Esophagus squamous epithelium (tissue), 4 donors: ENCODE results near the gene CDKN2B-AS1.

Experiments used
- CTCF ChIP-seq, 6 experiments: fragments of 450-650 bp in 4 of 6; fragments of 200-600 bp in 2 of 6; sonication (generic) in 2 of 6; IDR thresholded peaks; one replicate each; pipeline ENCODE4 v1.5.1; 2016 to 2019; ENCODE audit warnings: antibody characterized with exemption in 6 of 6, mild to moderate bottlenecking in 4 of 6, moderate library complexity in 4 of 6
- POLR2A ChIP-seq, 4 donors: fragments of 450-650 bp; IDR thresholded peaks; one replicate each; pipeline ENCODE4 v1.6.1; 2017; ENCODE audit warnings: antibody characterized with exemption in 4 of 4, mild to moderate bottlenecking in 4 of 4, moderate library complexity in 3 of 4

- TF ChIP-seq CTCF (IDR thresholded peaks at IDR 0.05) = peak in 3 of 6 experiments; percentile 7 to 37 (median 19)
- no peak for TF ChIP-seq POLR2A (IDR thresholded peaks at IDR 0.05)
These were observed 106.0 kb downstream of the CDKN2B-AS1 start for GRCh38 chr9:22100626-22101025.
